Measurements from ENCODE around the gene KLHL30.
"Not testable (repeated sequence)": the region's sequence is repeated elsewhere in the genome, so short reads cannot be mapped to it uniquely, and the experiment has no call there.

Gene KLHL30

GRCh38 chr2:238163481-238164198 lies 25.2 kb downstream of the KLHL30 start:
- DNase-seq = no peak

DNA sequence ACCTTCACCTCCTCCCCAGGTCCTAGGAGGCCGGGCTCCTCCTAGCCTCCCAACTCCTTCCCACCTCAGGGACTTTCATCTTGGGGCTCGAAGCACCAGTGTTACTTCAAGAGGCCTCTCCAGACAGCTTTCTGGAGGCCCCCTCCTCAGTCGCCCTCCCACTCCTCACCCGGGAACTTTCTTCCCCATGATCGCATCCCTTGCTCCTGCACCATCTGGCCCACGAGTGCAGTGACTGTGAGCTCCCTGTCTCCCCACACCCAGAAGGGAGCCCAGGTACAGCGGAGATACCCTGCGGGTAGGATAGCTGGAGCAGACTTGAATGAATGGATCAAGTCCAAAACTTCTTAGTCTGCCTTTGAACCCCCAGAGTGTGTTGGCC lies 26.4 kb downstream of the KLHL30 start:
- DNase-seq = no peak

- DNase-seq = no peak
Observed at GRCh38 chr2:238165288-238165921, 26.9 kb downstream of the KLHL30 start.

DNA sequence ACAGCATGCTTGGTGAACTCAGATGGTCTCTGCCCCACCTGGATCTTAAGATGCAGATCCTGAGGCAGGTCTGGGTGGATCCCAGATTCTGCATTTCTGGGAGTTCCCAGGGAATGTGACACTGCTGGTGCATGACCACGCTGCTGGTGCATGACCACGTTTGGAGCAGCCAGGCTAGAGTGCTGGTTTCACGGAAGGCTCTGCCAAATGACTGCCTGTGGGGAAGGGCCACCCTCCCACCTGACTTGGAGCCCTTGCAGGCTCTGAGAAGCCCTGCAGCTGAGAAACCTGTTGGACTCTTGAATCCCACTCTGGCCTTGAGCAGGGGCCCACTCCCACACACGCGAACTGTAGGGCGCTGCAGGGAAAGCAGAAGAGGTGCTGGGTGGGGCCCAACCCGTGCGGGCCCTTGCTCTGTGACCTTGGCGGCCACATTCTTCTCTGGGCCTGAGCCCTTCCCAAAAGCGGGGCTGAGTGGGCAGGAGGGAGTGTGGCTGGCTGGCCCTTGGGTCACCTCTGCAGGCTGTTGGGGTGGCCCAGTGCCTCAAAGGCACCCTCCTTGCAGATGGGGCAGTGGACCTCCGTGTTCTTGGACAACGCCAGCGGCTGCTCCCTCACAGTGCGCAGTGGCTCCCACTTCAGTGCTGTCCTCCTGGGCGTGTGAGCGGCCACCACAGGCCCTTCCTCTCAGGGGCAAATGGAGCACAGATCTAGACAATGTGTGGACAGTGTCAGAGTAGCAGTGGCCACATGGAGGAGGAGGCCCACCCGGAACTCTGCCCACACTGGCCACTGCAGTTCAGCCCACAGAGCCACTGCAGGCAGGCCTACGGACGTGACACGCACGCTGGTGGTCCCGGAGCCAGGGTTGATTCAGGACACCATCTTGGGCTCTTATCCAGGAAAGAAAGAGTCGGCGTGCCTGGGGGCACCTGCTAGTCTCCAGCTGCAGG lies 28.2 kb downstream of the KLHL30 start:
- DNase-seq = no peak

GRCh38 chr2:238167344-238167715 lies 28.9 kb downstream of the KLHL30 start:
- no peak for DNase-seq

DNA sequence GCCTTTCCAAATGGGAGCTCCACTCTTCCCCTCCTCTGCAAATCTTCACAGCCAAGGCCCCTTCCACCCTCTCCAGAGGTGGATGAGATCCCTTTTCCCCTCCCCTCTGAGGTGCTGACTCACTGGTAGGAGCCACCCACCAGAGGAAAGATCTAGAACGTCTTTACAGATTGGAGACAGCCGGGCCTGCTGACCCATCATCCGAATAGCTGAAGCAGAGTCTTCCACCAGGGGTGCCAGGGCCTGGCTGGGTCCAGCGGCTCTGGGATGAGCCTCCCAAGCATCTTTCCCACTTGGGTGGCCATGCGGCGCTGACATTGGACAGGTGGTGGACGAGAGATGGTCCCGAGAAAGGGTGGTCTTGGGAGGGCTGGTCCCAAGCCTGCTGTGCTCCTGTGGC lies 29.3 kb downstream of the KLHL30 start:
- no peak for DNase-seq

GRCh38 chr2:238168196-238169047 lies 30.0 kb downstream of the KLHL30 start:
- DNase-seq = no peak

GRCh38 chr2:238169048-238169707 lies 30.7 kb downstream of the KLHL30 start:
- no peak for DNase-seq

DNA sequence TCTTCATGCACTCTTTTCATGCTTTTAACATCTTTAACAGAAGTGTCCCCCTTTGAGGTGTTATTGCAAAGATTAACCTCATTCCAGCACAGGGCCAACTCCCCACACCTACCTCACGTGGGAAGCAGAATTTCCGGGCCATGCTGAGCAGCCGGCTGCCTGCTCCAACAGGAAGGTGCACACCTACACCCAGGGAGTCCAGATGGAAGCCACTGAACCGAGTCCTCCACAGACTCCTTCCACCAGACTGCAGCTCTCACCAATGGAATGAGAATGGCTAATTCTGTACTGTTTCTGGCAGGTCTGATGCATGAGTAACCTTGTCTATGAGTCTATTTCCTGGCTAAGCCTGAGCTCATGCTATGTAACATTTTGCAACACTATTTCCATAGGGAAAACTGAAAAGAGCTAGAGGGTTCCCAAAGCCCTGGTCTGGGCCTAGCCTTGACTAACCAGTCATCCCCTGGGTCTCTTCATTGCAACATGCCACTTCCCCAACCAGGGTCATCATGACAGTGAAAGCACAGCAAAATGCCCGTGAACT lies 31.3 kb downstream of the KLHL30 start:
- DNase-seq = no peak

- no peak for DNase-seq
Observed at GRCh38 chr2:238170386-238171071, 32.1 kb downstream of the KLHL30 start.

GRCh38 chr2:238171072-238171431 lies 32.6 kb downstream of the KLHL30 start:
- not testable (repeated sequence) for DNase-seq

GRCh38 chr2:238171575-238172187 lies 33.2 kb downstream of the KLHL30 start:
- DNase-seq = no peak

- DNase-seq = no peak
Observed at GRCh38 chr2:238172439-238172838, 34.0 kb downstream of the KLHL30 start.

GRCh38 chr2:238173692-238174091 lies 35.2 kb downstream of the KLHL30 start:
- DNase-seq = no peak

- DNase-seq = no peak
Observed at GRCh38 chr2:238174291-238174690, 35.8 kb downstream of the KLHL30 start.

DNA sequence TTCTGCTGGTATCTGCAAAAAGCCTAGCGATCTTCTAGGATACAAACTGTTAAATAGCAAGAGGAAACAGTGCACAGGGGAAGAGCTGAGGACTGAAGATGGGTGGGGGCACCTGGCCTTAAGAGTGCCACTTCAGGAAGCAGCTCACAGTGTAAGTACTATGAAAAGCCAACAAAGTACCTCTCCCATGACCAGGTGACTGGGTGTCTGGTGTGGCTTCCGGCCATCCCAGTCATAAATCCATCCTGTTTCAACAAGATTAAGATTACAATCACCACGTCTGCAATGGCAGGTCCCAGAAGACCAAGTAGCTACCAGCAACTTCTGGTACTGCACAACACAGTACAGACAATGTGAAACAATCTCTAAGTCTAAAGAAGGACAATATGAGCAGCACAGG lies 36.2 kb downstream of the KLHL30 start:
- DNase-seq = no peak

- no peak for DNase-seq
Observed at GRCh38 chr2:238176613-238177012, 38.1 kb downstream of the KLHL30 start.

DNA sequence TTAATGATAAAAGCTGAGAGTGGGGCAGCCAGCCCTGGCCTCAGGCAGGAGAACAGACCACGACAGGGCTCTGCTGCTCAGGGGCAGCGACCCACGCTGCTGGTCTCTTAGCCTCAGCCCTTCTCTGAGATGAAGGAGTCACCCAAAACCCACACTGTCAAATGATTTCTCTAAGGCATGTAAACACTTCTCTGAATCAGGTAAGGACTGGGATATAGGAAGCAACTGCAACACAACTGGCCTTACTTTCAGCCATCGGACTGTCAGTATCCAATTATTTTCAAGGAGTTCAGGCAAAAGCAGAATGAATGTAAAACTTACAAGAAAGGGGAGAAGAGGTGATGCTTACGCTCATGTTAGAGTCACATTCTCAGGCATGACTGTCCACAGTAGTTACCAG lies 42.1 kb downstream of the KLHL30 start:
- no peak for DNase-seq

DNA sequence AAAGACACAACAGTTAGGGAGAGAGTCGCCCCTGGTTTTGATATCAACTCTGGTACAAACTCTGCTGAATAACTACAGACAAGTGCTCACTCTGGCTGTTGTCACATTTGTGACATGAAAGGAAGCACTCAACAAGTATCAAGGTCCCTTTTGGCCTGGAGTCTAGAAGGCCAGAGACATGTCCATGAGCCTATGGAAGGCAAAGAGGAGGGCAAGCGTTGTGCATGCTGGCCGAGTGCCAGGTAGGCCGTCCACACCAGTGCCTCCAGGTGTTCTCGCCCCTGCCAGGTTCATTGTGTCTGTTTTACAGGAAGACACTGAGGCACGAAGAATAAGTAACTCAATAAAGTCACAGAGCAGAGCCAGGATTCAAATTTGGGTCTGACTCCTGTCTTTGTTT lies 43.9 kb downstream of the KLHL30 start:
- DNase-seq = no peak

- no peak for DNase-seq
Observed at GRCh38 chr2:238183821-238184220, 45.4 kb downstream of the KLHL30 start.
